T follicular helper cell (primary cell): ENCODE results near the gene ECM2.

Experiments used
- DNase-seq: peaks from one replicate; pipeline ENCODE4 v3.0.0-alpha.2; 2020; ENCODE audit warnings: low read depth

Gene ECM2

GRCh38 chr9:92467041-92467440 lies 68.7 kb downstream of the ECM2 start:
- no peak for DNase-seq

- DNase-seq, result no peak
Measured at GRCh38 chr9:92463984-92464383, 71.8 kb downstream of the ECM2 start.

- no peak for DNase-seq
Measured at GRCh38 chr9:92463387-92463786, 72.4 kb downstream of the ECM2 start.

- no peak for DNase-seq
Measured at GRCh38 chr9:92457576-92457975, 78.2 kb downstream of the ECM2 start.

- no peak for DNase-seq
Measured at GRCh38 chr9:92455217-92455616, 80.6 kb downstream of the ECM2 start.

GRCh38 chr9:92446536-92446935 lies 89.3 kb downstream of the ECM2 start:
- no peak for DNase-seq
